ENCODE measurements around the gene C21orf91.

Gene C21orf91

GRCh38 chr21:17848228-17848627 is 29.1 kb upstream of the C21orf91 start:
- no peak overlapping the region for H3K4me3 ChIP-seq (ENCODE audit: low read depth, low read length)
- DNase-seq (ENCODE audit: low read depth, low spot score), result peak; percentile 97
- in situ Hi-C loops (cut with HindIII; ENCODE audit: low sequenced_read_pairs), result no loop called here
- TF ChIP-seq CTCF (IDR thresholded peaks at IDR 0.05; ENCODE audit: low read depth, low read length), result no peak

- H3K4me3 ChIP-seq (ENCODE audit: low read depth, low read length), result no peak overlapping the region
- DNase-seq (ENCODE audit: low read depth, low spot score), result no peak
- TF ChIP-seq CTCF (IDR thresholded peaks at IDR 0.05; ENCODE audit: low read depth, low read length), result no peak
- in situ Hi-C loops (cut with HindIII; ENCODE audit: low sequenced_read_pairs), result no loop called here
Observed at GRCh38 chr21:17841103-17841502, 21.9 kb upstream of the C21orf91 start.

- TF ChIP-seq CTCF (IDR thresholded peaks at IDR 0.05; ENCODE audit: low read depth, low read length), result no peak
- H3K4me3 ChIP-seq (ENCODE audit: low read depth, low read length), result no peak overlapping the region
- in situ Hi-C loops (cut with HindIII; ENCODE audit: low sequenced_read_pairs), result no loop called here
- no peak for DNase-seq (ENCODE audit: low read depth, low spot score)
Observed at GRCh38 chr21:17834639-17835354, 15.6 kb upstream of the C21orf91 start.

- in situ Hi-C loops (cut with HindIII; ENCODE audit: low sequenced_read_pairs), result no loop called here
- peak; percentile 15 for DNase-seq (ENCODE audit: low read depth, low spot score)
Observed at GRCh38 chr21:17829472-17829871, 10.3 kb upstream of the C21orf91 start.

GRCh38 chr21:17828223-17828622 is 9.1 kb upstream of the C21orf91 start:
- no peak for TF ChIP-seq CTCF (IDR thresholded peaks at IDR 0.05; ENCODE audit: low read depth, low read length)
- in situ Hi-C loops (cut with HindIII; ENCODE audit: low sequenced_read_pairs), result no loop called here
- peak; percentile 51 for DNase-seq (ENCODE audit: low read depth, low spot score)
- no peak overlapping the region for H3K4me3 ChIP-seq (ENCODE audit: low read depth, low read length)

More at GRCh38 chr21:17829472-17829871, 10.3 kb upstream of the C21orf91 start:
- H3K4me3 ChIP-seq (ENCODE audit: low read depth, low read length), result no peak overlapping the region
- no peak for TF ChIP-seq CTCF (IDR thresholded peaks at IDR 0.05; ENCODE audit: low read depth, low read length)

GRCh38 chr21:17823846-17824245 is 4.7 kb upstream of the C21orf91 start:
- DNase-seq (ENCODE audit: low read depth, low spot score), result no peak
- no peak overlapping the region for H3K4me3 ChIP-seq (ENCODE audit: low read depth, low read length)
- no peak for TF ChIP-seq CTCF (IDR thresholded peaks at IDR 0.05; ENCODE audit: low read depth, low read length)
- in situ Hi-C loops (cut with HindIII; ENCODE audit: low sequenced_read_pairs), result no loop called here
